AG04450 (cell line): ENCODE data around the gene TMEM222. TPM values are rescaled to one million over a fixed set of nuclear protein-coding genes. Genes with fewer than 3 reads are reported as not detected.

Source experiments
- CTCF ChIA-PET: fragments of 300-600, 350-600 bp; formaldehyde crosslinking; extraction: SDS; loops from one replicate; lab custom pipeline; 2022; ENCODE audit warnings: antibody characterized with exemption, inconsistent platforms; lab: Charles Lee
- POLR2A ChIA-PET: fragments of 350-600 bp; formaldehyde crosslinking; extraction: SDS; loops from one replicate; lab custom pipeline; 2021; ENCODE audit warnings: antibody characterized with exemption, inconsistent platforms; lab: Yijun Ruan, JAX
- DNase-seq: peaks from one replicate; pipeline ENCODE4 v3.0.0-alpha.2; 2011; ENCODE audit warnings: low read depth, low spot score
- H3K27ac ChIP-seq: one replicate; pipeline ENCODE4 v1.5.1; 2012; ENCODE audit warnings: low read depth, low read length, control low read depth
- H3K27me3 ChIP-seq: one replicate; pipeline ENCODE4 v1.6.0; 2012; ENCODE audit warnings: low read length; ENCODE audit not compliant: control insufficient read depth, insufficient read depth
- H3K4me3 ChIP-seq: 2 replicates; pipeline ENCODE4 v1.5.1; 2011; ENCODE audit warnings: mild to moderate bottlenecking, low read depth, low read length, control low read depth
- H3K9me3 ChIP-seq: 2 replicates; pipeline ENCODE4 v1.5.1; 2012; ENCODE audit warnings: low read length; ENCODE audit not compliant: control insufficient read depth, insufficient read depth
- polyA plus RNA-seq: library from polyadenylated mRNA; depleted of rRNA; stranded (reverse); fragments of >200 nt; gene quantifications from 2 replicates; pipeline ENCODE4 v1.2.3, GENCODE V29; 2011
- TF ChIP-seq, protein P1 (sequence below): IDR thresholded peaks from 2 replicates; pipeline ENCODE4 v1.5.1; 2011; ENCODE audit warnings: low read depth, low read length, control low read depth, inconsistent platforms

TMEM222 gene
- polyA plus RNA-seq, 1 experiment, result 27.8 TPM

DNA sequence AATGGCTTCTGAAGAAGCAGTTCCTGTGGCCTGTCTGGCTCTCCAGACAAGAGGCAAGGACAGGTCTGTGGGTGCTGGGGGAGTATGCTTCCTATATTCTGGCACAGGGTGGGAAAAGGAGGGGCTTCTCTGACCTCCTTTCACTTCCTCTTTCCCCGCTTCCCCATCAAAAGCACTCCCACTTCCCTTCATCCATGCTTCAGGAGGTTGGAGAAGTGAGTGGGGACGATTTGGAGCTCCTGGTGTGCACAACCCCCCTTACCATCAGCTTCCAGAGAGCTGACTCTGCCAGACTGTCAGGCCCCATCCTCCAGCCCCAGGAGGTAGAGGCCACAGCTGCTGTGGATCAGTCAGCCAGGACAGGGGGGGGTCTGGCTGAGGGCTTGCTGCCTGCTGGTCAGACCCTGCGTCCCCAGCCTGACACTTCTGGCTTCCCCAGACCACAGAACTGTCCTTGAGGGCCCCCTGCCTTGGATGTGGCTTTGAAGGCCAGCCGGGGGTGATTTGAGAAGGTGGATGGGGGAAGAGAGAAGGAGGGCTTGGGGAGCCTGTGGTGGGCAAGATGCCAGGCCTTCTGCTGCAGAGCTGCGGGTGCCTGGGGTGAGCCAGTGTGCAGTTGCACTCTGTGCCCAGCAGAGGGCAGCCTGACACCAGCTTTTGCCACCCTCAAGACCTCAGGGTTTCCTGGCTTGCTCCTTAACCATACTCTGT is 21.5 kb upstream of the TMEM222 start:
- Histone ChIP-seq H3K27me3 (no peaks in the 10 kb centered on the region), H3K4me3 (peak overlapping the region; percentile 29; the same call in 1 of the 2 replicates), H3K9me3 (no peaks in the 10 kb centered on the region), H3K27ac (peak overlapping the region; percentile 97)
- TF ChIP-seq, protein P1, sequence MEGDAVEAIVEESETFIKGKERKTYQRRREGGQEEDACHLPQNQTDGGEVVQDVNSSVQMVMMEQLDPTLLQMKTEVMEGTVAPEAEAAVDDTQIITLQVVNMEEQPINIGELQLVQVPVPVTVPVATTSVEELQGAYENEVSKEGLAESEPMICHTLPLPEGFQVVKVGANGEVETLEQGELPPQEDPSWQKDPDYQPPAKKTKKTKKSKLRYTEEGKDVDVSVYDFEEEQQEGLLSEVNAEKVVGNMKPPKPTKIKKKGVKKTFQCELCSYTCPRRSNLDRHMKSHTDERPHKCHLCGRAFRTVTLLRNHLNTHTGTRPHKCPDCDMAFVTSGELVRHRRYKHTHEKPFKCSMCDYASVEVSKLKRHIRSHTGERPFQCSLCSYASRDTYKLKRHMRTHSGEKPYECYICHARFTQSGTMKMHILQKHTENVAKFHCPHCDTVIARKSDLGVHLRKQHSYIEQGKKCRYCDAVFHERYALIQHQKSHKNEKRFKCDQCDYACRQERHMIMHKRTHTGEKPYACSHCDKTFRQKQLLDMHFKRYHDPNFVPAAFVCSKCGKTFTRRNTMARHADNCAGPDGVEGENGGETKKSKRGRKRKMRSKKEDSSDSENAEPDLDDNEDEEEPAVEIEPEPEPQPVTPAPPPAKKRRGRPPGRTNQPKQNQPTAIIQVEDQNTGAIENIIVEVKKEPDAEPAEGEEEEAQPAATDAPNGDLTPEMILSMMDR, result peak; percentile 96
- peak; percentile 93 for DNase-seq
- ChIA-PET POLR2A (interaction anchor here (0.7 to 2.4 kb wide), 13 partner anchors 13 to 304 kb away, joined by 3 to 27 read pairs (median 5); partner anchors contain the start of genes AHDC1, MAP3K6 and SYTL1), CTCF (interaction anchor here (0.5 to 10.3 kb wide), 31 partner anchors 9 to 362 kb away, joined by 3 to 168 read pairs (median 6); partner anchors contain the start of genes AHDC1, GPR3 and MAP3K6)

DNA sequence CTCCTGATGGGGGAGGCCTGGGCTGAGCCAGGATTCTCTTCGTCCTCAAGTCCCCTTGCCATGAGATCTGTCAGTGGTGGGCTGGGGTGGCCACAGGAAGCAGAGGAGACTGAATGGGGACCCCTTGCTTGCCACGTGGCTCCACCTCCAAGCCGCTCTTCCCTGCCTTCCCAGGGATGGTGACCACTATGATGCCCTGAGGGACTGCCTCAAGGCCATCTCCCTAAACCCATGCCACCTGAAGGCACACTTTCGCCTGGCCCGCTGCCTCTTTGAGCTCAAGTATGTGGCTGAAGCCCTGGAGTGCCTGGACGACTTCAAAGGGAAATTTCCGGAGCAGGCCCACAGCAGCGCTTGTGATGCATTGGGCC is 20.9 kb upstream of the TMEM222 start:
- Histone ChIP-seq H3K27me3 (no peaks in the 10 kb centered on the region), H3K9me3 (no peaks in the 10 kb centered on the region), H3K4me3 (no peak overlapping the region; the same call in 1 of the 2 replicates), H3K27ac (peak overlapping the region; percentile 97)
- DNase-seq, result no peak
- ChIA-PET POLR2A (interaction anchor here (0.9 to 2.4 kb wide), 7 partner anchors 13 to 303 kb away, joined by 3 to 27 read pairs (median 8); partner anchors contain the start of genes AHDC1 and MAP3K6), CTCF (interaction anchor here (0.6 to 10.3 kb wide), 27 partner anchors 9 to 360 kb away, joined by 3 to 168 read pairs (median 5); partner anchors contain the start of genes AHDC1, GPR3 and MAP3K6)
- TF ChIP-seq, protein P1, result no peak

GRCh38 chr1:27301582-27302199 is 20.3 kb upstream of the TMEM222 start:
- Histone ChIP-seq H3K9me3 (no peaks in the 10 kb centered on the region), H3K27ac (no peak overlapping the region), H3K27me3 (no peaks in the 10 kb centered on the region), H3K4me3 (no peak overlapping the region)
- TF ChIP-seq, protein P1, result no peak
- no peak for DNase-seq
- CTCF ChIA-PET, result interaction anchor here (0.6 to 10.3 kb wide), 20 partner anchors 8 to 359 kb away, joined by 3 to 168 read pairs (median 6); partner anchors contain the start of genes AHDC1, GPR3 and MAP3K6
- POLR2A ChIA-PET, result interaction anchor here (1.2 to 1.6 kb wide), 3 partner anchors 56 to 302 kb away, joined by 3 to 8 read pairs (median 7); partner anchors contain the start of gene AHDC1

DNA sequence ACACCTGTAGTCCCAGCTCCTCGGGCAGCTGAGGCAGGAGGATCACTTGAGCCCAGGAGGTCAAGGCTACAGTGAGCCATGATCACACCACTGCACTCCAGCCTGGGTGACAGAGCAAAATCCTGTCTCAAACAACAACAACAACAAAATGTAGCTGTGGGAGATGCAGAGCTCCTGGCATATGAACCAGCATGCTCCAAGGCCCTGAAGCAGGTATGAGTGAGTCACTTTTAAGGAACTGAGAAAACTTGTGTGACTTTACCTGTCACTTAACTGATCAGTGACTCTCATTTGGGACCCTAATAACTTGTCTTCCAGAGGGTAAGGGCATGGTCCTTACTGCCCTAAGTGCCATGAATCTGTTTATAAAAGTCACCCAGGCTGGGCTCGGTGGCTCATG is 19.4 kb upstream of the TMEM222 start:
- H3K27ac ChIP-seq, result no peak overlapping the region
- no peak overlapping the region for H3K4me3 ChIP-seq
- ChIA-PET CTCF (interaction anchor here (1.4 to 10.3 kb wide), 7 partner anchors 30 to 304 kb away, joined by 4 to 168 read pairs (median 75); partner anchors contain the start of genes AHDC1, GPR3 and MAP3K6), POLR2A (interaction anchor here (1.2 kb wide), 1 partner anchor 55 kb away, joined by 3 read pairs; no protein-coding TSS in a partner anchor)
- TF ChIP-seq, protein P1, result no peak
- no peak for DNase-seq
- no peaks in the 10 kb centered on the region for H3K27me3 ChIP-seq
- no peaks in the 10 kb centered on the region for H3K9me3 ChIP-seq
